GM12865 (cell line): ENCODE data around the gene RNASE8.

ENCODE experiments used
- DNase-seq: peaks from one replicate; pipeline ENCODE4 v3.0.0; 2010; ENCODE audit warnings: low read depth
- H3K4me3 ChIP-seq: 2 replicates; pipeline ENCODE4 v1.5.1; 2011; ENCODE audit warnings: mild to moderate bottlenecking, low read depth, low read length, control low read depth
- TF ChIP-seq, protein P1 (sequence below): IDR thresholded peaks from 2 replicates; pipeline ENCODE4 v1.5.1; 2011; ENCODE audit warnings: low read length, control low read depth, low read depth, inconsistent platforms; ENCODE audit not compliant: insufficient read depth; ENCODE audit errors: missing control alignments

Gene RNASE8

DNA sequence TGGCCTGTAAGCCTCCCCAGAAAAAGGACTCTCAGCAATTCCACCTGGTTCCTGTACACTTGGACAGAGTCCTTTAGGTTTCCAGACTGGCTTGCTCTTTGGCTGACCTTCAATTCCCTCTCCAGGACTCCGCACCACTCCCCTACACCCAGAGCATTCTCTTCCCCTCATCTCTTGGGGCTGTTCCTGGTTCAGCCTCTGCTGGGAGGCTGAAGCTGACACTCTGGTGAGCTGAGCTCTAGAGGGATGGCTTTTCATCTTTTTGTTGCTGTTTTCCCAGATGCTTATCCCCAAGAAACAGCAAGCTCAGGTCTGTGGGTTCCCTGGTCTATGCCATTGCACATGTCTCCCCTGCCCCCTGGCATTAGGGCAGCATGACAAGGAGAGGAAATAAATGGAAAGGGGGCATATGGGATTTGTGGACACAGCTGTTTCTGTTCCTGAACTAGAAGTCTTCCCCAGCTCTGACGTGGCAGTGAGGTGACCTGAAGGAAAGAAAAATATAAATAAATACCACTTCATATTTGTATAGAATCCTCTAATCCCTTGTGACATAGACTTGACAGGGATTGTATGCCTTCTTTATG is 14.1 kb upstream of the RNASE8 start:
- TF ChIP-seq, protein P1, sequence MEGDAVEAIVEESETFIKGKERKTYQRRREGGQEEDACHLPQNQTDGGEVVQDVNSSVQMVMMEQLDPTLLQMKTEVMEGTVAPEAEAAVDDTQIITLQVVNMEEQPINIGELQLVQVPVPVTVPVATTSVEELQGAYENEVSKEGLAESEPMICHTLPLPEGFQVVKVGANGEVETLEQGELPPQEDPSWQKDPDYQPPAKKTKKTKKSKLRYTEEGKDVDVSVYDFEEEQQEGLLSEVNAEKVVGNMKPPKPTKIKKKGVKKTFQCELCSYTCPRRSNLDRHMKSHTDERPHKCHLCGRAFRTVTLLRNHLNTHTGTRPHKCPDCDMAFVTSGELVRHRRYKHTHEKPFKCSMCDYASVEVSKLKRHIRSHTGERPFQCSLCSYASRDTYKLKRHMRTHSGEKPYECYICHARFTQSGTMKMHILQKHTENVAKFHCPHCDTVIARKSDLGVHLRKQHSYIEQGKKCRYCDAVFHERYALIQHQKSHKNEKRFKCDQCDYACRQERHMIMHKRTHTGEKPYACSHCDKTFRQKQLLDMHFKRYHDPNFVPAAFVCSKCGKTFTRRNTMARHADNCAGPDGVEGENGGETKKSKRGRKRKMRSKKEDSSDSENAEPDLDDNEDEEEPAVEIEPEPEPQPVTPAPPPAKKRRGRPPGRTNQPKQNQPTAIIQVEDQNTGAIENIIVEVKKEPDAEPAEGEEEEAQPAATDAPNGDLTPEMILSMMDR: no peak
- H3K4me3 ChIP-seq: no peak overlapping the region

GRCh38 chr14:21043974-21044618 is 13.5 kb upstream of the RNASE8 start:
- DNase-seq: no peak

More for the DNA sequence above, 14.1 kb upstream of the RNASE8 start:
- no peak for DNase-seq

DNA sequence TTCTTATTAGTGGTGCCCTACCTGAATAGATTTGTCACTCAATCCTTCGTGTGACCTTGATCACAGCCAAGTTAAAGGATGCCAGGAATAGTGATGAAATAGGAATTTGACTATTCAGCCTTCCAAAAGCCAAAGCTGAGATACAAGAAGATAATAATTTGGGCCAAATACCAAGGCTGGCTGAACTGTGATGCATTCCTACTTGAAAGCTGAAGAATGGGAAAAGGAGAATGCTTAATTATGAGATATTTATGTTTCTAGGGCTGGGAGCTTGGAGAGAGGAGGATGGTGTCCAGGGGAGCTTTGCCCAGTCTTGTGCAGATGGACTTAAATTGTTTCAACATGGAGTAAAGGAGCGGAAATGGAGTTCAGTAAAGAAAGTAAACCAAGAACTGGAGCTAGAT is 10.2 kb upstream of the RNASE8 start:
- TF ChIP-seq, protein P1: no peak
- no peak overlapping the region for H3K4me3 ChIP-seq
- no peak for DNase-seq

More at GRCh38 chr14:21043974-21044618, 13.5 kb upstream of the RNASE8 start:
- no peak overlapping the region for H3K4me3 ChIP-seq
- TF ChIP-seq, protein P1: no peak

DNA sequence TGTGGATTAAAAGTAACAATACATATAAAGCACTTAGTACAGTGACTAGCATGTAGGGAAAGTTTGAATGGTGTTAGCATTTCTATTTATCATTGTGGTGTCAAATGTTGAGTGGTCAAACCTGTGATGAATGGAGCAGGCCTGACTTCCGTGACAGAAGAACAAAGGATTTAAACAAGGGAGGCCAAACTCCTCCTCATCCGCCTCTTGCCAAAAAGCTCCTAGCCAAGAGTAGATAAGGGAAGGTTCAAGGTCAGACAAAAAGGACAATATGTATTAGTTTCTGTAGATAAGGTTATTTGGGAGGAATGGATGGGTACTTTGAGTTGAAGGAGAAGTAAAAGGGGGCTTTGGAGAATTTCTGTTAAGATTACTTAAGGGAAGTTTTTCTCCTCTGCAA is 9.0 kb upstream of the RNASE8 start:
- TF ChIP-seq, protein P1: no peak
- no peak overlapping the region for H3K4me3 ChIP-seq
- DNase-seq: no peak

- no peak for DNase-seq
- no peak overlapping the region for H3K4me3 ChIP-seq
- TF ChIP-seq, protein P1: no peak
Observed at GRCh38 chr14:21049271-21049673, 8.3 kb upstream of the RNASE8 start.

GRCh38 chr14:21050597-21050996 is 7.0 kb upstream of the RNASE8 start:
- TF ChIP-seq, protein P1: no peak
- DNase-seq: no peak
- no peak overlapping the region for H3K4me3 ChIP-seq
